Kasumi-1 (cell line): ENCODE measurements around the gene UBE2L6.

Source experiments
- DNase-seq, 2 experiments: peaks; one replicate each; lab custom pipeline; 2025; lab: John Stamatoyannopoulos, UW

UBE2L6 gene

GRCh38 chr11:57567515-57568329, at the start of gene UBE2L6:
UBE2L6 (minus strand) TSS chr11:57567672; CDS start chr11:57567611, 61 bp downstream.
- DNase-seq: peak; percentile 38 to 61

GRCh38 chr11:57616595-57616994, 49.1 kb upstream of the UBE2L6 start:
- DNase-seq: no peak

GRCh38 chr11:57615308-57615707, 47.8 kb upstream of the UBE2L6 start:
- no peak for DNase-seq

DNA sequence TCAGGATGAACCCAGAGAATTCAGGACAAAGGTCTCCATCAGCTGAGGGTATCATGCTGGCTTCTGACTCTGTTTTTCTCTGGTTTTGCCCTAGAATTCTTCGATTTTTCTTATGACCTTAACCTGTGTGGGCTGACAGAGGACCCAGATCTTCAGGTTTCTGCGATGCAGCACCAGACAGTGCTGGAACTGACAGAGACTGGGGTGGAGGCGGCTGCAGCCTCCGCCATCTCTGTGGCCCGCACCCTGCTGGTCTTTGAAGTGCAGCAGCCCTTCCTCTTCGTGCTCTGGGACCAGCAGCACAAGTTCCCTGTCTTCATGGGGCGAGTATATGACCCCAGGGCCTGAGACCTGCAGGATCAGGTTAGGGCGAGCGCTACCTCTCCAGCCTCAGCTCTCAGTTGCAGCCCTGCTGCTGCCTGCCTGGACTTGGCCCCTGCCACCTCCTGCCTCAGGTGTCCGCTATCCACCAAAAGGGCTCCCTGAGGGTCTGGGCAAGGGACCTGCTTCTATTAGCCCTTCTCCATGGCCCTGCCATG, 46.8 kb upstream of the UBE2L6 start:
- no peak for DNase-seq

DNA sequence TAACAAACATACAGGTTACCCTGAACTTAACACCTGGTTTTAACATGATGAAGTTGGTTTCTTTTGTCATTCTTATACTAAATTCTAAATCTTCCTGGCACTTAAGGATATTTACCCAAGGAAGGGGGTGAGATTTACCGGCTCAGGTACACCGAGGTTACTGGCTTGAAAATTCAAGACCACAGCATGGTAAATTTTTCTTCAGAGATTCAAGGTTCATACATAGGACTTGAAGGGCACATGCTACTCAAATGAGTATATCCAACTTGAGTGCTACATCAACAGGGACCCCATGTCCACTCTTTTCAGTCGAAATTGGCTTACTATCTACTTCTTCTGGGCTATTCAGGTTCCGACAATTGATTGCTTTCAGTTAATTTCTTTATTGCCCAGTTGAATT, 42.7 kb upstream of the UBE2L6 start:
- DNase-seq: no peak

GRCh38 chr11:57605028-57605420, 37.6 kb upstream of the UBE2L6 start:
- no peak for DNase-seq

- peak; percentile 44 to 57 for DNase-seq
Measured at GRCh38 chr11:57604296-57605027, 37.0 kb upstream of the UBE2L6 start.

DNA sequence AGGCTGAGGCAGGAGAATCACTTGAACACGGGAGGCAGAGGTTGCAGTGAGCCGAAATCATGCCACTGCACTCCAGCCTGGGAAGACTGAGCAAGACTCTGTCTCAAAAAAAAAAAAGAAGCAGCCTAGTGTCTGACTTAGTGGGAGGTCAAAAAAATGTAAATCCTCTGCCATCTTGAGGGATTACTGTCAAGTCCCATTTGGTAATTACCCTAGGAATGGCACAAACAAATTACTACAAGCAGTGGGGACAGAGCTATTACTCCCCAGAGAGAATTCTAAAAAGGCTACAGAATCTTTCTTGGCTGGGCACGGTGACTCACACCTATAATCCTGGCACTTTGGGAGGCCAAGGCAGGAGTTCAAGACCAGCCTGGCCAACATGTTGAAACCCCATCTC, 33.8 kb upstream of the UBE2L6 start:
- no peak for DNase-seq

DNA sequence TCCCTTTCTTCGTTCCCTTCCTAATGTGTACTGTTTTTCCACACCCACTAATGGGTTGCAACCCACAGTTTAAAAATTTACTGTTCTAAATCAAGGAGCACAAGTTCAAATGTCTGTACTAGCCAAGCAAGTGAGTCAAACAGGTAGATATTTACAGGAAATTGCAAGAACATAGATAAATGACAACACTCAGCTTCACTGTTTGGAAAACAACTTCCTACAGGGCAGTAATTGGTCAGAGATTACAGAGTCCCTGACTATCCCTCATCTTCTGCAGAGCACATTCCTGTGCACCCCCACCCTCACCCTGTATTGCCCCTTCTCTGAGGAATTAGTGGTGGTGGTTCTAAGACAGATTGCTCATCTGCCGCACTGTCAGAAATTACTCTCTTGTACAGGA, 31.9 kb upstream of the UBE2L6 start:
- DNase-seq: no peak

GRCh38 chr11:57598831-57599155, 31.3 kb upstream of the UBE2L6 start:
- DNase-seq: no peak

DNA sequence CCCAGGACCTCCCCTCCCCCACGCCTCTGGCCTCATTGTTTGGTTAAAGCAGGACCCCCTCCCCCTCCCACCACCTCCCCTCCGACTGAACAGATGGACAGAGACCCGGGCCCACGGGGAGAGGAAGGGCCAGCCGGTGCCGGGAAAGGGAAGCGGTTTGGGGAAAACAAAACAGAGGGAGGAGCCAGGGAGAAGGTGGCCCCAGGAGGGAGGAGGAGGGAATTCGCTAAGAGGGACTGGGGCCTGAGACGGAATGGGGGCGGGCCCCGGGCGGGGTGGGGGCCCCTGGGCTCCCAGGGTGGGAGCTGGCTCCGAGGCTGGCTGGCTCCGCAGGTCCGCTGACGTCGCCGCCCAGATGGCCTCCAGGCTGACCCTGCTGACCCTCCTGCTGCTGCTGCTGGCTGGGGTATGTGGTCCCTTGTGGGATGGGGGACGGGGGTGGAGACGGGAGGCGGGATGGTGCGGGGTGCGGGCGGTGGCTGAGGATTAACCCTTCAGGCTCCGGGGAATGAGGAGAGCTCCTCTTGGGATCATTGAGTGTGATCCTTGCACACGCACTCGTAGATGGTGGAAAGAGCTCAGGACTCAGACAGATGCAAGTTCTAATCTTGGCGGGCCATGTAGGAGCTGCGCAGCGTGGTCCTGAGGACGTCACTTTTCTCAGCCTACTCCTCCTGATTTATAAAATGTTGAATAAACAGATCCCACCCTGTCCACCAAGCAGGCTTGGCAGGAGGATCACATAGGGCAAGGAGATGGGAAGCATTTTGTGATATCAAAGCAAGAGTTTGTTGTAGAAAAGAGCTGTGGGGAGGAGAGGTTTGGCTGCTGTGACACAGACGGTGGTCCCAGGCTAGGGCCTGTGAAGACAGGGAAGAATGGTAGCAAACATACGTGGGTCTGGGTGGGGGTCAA, 30.7 kb upstream of the UBE2L6 start:
- no peak for DNase-seq

GRCh38 chr11:57597461-57597915, 30.0 kb upstream of the UBE2L6 start, which contains the start of gene SERPING1:
SERPING1 (plus strand) TSS chr11:57597685; CDS start chr11:57598271, 586 bp downstream.
- no peak for DNase-seq

GRCh38 chr11:57596266-57596885, 28.9 kb upstream of the UBE2L6 start:
- no peak for DNase-seq

DNA sequence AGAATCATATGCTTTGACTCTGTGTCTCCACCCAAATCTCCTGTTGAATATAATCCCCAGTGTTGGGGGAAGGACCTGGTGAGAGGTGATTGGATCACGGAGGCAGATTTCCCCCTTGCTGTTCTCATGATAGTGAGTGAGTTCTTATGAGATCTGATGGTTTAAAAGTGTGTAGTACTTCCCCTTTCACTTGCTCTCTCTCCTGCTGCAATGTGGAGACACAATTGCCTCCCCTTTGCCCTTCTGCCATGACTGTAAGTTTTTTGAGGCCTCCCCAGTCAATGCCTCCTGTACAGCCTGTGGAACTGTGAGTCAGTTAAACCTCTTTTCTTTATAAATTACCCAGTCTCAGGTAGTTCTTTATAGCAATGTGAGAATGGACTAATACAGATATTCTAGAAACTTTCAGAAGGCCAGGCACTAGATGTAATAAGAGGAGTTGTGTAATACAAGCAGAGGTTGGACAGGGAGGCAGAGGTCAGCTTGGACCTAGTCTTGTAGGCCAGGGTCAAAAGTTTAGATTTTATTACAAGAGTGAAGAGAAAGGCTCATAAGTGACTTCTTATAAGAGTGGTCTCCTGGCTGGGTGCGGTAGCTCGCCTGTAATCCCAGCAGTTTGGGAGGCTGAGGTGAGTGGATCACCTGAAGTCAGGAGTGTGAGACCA, 20.7 kb upstream of the UBE2L6 start:
- peak; percentile 23 to 50 for DNase-seq

- DNase-seq: no peak
Measured at GRCh38 chr11:57586711-57587245, 19.3 kb upstream of the UBE2L6 start.

DNA sequence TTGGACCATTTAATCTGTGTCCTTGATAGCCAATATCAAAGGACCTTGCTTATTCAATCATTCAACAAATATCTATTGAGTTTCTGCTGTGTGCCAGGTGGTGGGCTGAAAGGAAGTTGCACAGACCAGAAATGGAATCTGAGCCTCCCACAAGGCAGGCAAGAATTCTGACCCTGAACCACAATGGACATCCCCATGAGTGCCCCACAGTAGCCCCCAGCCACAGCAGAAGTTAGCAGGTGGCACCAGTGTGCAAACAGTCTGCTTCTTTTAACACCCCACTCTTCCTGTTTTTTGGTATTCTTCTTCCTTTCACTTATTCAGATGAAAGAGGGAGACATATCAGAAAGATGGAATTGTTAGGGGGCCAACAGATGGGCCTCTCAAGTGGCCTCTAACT, 17.8 kb upstream of the UBE2L6 start:
- DNase-seq: peak; percentile 16 to 20

- no peak for DNase-seq
Measured at GRCh38 chr11:57584341-57584740, 16.9 kb upstream of the UBE2L6 start.

DNA sequence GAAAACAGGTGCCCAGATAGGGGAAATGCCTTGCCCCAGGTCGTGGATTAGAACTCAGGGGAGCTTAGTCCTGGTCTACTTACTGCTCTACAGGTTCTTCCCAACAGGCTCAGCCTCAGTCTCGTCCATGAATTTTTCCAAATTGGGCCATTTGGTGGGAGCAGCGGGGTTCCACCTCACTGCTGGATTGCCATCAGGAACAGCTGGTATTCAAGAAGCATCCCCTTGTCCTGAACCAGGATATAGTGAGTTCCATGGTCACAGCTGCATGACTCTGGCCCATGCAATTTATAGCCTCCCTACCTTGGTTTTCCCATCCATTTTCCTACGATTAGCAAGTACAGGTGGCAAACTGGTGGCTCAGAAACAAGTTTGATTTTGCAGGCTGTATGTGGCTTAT, 6.6 kb upstream of the UBE2L6 start:
- no peak for DNase-seq

DNA sequence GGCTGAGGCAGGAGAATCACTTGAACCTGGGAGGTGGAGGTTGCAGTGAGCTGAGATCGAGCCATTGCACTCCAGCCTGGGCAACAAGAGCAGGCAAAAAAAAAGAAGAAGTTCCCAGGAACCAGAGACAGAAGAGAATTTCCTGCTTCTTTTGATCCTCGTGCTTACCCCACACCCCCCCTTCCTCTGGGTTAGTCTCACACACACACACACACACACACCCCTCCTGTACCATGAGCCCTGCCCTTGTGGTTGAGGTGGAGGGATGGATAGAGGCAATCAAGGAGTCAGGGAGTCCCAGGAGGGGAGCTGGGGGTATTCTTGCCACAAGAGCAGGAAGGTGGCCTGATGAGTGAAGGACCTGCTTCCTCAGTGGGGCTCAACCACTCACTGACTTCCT, 4.1 kb upstream of the UBE2L6 start:
- DNase-seq: peak; percentile 87 to 89

DNA sequence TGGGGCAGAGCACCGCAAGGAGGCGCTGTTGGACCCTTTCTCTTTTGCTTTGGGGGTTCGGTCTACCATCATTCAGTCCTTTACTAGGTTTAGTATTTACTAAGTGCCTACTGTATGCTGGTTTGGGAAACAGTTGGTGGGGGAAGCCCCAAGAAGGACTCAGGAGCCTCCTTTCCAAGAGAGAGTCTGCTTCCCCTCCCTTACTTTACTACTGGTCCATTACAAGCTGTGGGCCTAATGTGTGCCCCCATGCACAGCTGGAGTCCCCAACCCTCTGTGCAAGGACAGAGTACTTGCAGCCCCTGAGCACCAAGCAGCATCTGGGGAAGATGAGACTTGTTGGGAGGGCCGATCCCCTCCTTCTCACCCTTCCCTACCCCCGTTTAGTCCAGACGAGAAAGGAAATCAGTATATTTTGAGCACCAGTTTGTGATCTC, 876 bp upstream of the UBE2L6 start:
- DNase-seq: peak; percentile 78 to 85
